ENCODE results near the gene SEMA5A.

Gene SEMA5A

DNA sequence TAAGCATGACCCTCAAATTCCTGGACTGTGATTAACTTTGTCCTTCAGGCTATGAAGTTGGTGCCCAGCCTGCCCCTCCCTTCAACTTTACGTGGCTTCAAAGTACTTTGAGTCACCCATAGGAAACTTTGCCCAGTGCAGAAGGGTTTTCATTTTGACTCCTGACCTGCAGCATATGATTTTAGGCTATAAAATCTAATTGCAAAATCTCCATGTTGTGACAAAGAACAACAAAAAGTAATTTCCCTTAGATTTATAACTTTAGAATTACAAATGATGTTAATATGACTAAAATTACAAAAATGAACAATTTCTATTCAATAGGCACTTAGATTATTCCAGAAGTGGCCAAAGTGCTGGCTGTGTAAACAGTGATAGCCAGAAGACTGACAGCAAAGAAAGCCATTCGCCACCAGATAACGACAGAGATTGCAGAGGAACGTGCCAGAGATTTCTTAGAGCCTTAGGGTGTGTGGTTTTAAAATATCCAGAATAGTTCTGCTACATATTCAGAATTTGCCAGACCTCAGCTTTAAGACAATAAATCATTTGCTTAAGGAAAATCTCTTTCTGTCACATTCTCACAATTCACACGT, 197.4 kb downstream of the SEMA5A start (continued):
- TF ChIP-seq ZNF148 (tag by site-specific recombination; IDR thresholded peaks at IDR 0.05; ENCODE audit: borderline replicate concordance): no peak
- TF ChIP-seq ZBTB17 (tag by site-specific recombination; IDR thresholded peaks at IDR 0.05): no peak

DNA sequence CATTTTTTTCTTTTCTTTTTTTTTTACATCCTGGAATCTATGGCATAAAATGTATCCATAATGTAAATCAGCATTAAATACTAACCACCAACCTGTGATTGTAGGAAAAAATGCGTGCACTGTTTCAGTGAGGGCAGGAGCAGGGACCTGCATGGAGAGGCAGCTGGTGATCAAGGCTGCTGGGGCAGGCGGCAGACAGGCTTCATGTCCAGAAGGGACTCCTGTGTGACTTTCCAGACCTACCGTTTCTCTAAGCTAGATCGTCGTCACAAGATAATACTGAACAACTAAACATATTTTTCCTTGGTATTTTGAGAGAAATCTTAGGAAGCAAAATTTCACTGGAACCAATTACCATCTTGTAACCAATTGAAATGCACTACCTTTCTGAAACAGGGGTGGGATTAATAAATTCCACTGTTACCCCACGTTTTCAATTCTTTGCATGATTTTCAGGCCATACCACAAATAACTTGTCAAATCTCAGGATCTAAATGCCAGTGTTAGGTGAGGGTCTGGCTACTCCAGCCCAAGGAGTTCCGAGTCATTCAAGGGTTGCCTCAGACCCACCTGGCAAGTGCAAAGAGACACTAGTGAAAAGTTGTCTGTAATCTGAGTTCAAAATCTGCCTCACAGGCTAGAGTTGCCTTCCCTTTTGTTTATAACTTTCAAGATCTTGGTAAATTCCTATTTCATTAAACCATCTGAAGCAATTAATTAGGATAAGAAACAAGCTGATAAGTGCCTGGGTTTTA, 198.2 kb downstream of the SEMA5A start:
- Histone ChIP-seq H3K36me3 (ENCODE audit: control insufficient read depth in 2 of 2, insufficient read depth in 1 of 2, low read length in 2 of 2) (no peaks in the 10 kb centered on the region), H3K27ac (ENCODE audit: extremely low read depth, low read depth, low read length) (no peak overlapping the region), H3K4me1 (ENCODE audit: control insufficient read depth, insufficient read depth, low read length) (peaks cover 6% of the 10 kb centered on the region), H3K4me3 (ENCODE audit: low read depth, low read length) (no peak overlapping the region), H3K9me3 (ENCODE audit: control insufficient read depth, insufficient read depth, low read depth, low read length) (no peaks in the 10 kb centered on the region)
- TF ChIP-seq ZNF639 (tag by site-specific recombination; IDR thresholded peaks at IDR 0.05) (no peak), ZNF174 (tag by site-specific recombination; IDR thresholded peaks at IDR 0.05) (no peak)
- TF ChIP-seq, protein P1, sequence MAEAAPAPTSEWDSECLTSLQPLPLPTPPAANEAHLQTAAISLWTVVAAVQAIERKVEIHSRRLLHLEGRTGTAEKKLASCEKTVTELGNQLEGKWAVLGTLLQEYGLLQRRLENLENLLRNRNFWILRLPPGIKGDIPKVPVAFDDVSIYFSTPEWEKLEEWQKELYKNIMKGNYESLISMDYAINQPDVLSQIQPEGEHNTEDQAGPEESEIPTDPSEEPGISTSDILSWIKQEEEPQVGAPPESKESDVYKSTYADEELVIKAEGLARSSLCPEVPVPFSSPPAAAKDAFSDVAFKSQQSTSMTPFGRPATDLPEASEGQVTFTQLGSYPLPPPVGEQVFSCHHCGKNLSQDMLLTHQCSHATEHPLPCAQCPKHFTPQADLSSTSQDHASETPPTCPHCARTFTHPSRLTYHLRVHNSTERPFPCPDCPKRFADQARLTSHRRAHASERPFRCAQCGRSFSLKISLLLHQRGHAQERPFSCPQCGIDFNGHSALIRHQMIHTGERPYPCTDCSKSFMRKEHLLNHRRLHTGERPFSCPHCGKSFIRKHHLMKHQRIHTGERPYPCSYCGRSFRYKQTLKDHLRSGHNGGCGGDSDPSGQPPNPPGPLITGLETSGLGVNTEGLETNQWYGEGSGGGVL (tag by site-specific recombination; IDR thresholded peaks at IDR 0.05): no peak
- CTCF ChIA-PET: interaction anchor here (0.7 kb wide), 1 partner anchor 1419 kb away, joined by 4 read pairs; no protein-coding TSS in a partner anchor
- POLR2A ChIA-PET: no interaction called here

DNA sequence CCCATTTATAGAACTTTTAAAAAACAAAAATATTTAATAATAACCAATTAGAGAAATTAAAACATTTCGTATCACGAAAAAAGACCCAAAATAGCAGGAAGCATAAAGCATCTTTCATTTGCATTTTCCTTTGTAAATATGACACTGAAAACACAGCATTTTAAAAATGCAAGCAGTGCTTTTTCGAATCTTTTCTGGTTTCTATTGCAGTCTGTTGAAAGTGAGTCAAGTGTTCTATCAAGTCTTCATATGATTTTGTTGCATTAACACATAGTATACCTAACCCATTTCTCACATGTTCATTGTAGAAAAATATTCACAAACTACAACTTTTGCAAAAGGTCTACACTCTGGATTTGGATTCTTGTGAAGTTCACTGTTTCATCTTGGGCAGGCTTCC, 198.8 kb downstream of the SEMA5A start:
- H3K4me1 ChIP-seq (ENCODE audit: control insufficient read depth, insufficient read depth, low read length): peaks cover 6% of the 10 kb centered on the region
- ChIA-PET CTCF (interaction anchor here (0.7 kb wide), 1 partner anchor 1418 kb away, joined by 4 read pairs; no protein-coding TSS in a partner anchor), POLR2A (no interaction called here)
- H3K27ac ChIP-seq (ENCODE audit: extremely low read depth, low read depth, low read length): no peak overlapping the region
- no peak overlapping the region for H3K4me3 ChIP-seq (ENCODE audit: low read depth, low read length)
- H3K9me3 ChIP-seq (ENCODE audit: control insufficient read depth, insufficient read depth, low read depth, low read length): no peaks in the 10 kb centered on the region
- no peaks in the 10 kb centered on the region for H3K36me3 ChIP-seq (ENCODE audit: control insufficient read depth in 2 of 2, insufficient read depth in 1 of 2, low read length in 2 of 2)
- TF ChIP-seq PRDM10 (tag by site-specific recombination; IDR thresholded peaks at IDR 0.05) (no peak), KLF9 (tag by site-specific recombination; IDR thresholded peaks at IDR 0.05; ENCODE audit: low read depth) (no peak), GLIS2 (tag by site-specific recombination; IDR thresholded peaks at IDR 0.05) (no peak), ZNF416 (tag by site-specific recombination; IDR thresholded peaks at IDR 0.05) (no peak)
